GM11168 (cell line): ENCODE measurements around the gene ATXN10.

ENCODE experiments used
- in situ Hi-C: fragments of 300-500 bp; cut with MboI; formaldehyde crosslinking; loops from one replicate; pipeline ENCODE4 v1.12.0; 2022; ENCODE audit warnings: low sequenced_read_pairs; ENCODE audit not compliant: unreplicated experiment

Gene ATXN10

DNA sequence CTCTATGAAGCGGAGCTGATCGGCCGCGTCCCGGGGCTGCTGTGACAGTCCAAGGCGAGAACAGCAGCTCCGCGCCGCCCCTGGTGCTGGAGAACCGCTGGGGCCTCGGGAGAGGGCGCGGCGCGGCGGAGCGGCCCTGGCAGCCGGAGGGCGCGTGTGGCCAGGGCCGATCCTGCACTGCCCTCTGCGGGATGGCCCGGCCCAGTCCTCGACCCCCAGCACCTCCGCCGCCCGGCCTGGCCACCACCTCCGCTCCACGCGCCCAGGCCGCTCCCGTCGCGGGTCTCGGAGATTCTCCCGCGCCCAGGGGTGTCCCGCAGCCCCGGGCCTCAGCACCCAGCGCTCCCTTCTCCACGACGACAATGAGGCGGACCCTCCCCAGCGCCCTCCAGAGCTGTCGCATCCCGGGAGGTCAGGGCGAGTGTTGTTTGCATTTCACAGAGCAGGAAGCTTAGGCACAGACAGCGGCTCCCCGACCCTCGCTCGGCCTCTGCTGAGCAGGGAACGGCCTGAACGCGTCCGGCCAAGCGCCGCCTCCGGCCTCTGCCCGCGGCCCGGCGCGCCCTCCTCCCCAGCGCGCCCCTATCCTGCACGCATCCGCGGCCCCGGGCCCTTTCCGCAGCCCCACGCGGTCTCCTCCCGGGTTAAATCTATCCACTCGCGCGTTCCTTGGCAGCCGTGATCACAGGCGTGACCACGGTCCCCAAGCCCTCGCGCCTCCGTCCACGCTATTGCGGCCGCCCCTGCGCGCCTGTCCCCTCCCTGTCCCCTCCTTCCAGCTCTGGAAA lies 195.7 kb downstream of the ATXN10 start:
- in situ Hi-C loops: no loop called here

DNA sequence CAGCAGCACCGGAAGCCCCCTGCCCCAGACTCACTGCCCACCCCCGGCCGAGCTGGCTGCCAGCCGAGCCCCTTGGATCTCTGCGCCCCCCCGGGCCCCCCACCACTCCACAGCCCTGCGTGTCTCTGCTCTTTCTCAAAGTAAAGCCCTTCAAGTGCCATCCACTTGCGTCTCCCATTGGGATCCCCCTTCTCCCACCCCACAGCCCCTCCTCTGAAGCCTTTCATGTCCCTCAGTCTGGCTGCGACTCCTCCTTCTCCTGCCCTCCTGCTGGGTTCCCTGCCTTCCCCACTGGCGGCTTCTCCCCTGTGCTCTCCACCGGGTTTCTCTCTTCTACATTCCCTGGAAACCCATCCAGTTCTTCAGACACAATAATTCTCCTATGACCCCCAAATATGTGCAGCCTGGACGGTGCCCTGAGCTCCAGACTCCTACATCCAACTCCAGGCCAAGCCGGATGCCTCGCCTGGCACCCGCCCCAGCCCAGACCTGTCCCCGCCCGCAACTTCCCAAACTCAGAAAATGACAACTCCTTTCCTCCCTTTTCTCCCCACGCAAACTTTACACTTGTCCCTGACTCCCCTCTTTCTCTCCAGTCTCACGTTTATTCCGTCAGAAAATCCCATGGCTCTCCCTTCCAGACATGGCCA lies 196.4 kb downstream of the ATXN10 start:
- in situ Hi-C loops: no loop called here

DNA sequence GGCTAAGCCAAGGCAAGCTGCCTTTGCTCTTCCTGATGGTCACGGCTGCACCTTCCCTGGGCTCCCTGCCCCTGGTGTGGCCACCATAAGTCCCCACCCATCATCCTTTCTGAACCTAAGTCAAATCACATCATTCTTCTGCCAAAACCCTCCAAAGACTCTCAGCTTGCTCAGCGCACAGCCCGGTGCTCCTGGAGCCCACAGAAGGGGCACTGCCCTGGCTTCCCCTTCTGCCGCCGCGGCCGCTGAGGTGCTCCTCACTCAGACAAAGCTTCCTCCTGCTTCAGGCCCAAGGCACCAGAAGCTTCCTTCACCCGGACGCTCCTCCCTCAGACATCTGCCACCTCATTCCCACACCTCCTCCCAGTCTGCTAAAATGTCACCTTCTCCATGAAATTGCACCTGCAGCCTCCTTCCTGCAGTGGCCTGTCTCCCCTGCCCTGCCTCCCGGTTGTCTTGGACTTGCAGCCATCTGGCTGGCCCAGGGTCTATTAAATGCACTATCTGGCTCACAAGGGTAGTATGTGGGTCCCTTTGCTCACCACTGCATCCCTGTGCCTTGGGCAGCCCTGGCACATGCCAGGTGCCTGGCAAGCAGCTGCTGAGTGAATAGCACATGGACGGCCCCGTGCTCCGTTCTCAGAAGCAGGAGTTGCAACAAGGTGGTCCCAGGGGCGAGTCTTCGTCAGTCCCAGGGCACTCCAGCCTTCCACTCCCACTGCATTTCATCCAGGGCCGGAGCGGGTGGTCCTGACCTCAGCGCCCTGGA lies 197.1 kb downstream of the ATXN10 start:
- in situ Hi-C loops: no loop called here

DNA sequence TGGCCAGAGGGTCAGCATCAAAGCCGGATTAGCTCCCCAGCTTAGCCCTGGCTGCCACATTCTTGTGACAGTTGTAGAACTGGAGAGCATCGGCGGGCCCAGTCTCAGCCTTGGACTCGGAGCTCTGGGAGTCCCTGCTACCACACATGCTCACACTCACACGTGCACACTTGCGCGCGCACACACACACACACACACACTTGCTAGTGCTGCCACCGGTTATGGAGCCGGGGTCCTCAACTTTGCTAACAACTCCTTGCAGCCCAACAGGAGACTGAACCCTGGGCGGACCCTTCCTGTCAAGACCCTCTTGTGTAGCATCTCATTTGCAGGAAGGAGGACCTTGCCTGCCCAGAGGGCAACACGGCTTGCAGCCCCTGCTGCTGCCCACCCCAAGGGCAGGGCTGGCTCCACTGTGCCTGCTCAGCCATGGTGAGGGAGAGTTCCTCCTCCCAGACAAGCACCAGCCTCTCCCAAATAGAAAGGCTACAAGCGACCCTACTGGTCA lies 197.8 kb downstream of the ATXN10 start:
- in situ Hi-C loops: no loop called here

DNA sequence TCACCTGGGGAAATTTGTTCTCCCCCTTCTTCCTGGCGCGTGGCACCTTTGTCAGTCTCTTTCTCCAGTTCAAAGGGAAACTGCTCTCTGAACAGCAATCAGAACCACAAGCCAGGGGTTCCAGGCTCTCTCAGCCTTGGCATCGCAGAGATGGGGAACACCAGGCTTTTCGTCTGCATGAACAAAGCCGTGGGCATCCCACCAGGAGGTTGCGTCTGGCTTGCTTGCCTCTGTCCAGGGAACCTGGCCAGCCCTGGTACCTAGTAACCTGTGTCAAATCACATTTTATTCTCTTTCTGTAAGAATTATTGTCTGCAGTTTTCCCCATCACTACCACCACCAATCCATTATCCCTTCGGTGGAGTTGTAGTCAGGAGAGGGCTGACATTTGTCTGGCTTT lies 198.4 kb downstream of the ATXN10 start:
- in situ Hi-C loops: no loop called here

DNA sequence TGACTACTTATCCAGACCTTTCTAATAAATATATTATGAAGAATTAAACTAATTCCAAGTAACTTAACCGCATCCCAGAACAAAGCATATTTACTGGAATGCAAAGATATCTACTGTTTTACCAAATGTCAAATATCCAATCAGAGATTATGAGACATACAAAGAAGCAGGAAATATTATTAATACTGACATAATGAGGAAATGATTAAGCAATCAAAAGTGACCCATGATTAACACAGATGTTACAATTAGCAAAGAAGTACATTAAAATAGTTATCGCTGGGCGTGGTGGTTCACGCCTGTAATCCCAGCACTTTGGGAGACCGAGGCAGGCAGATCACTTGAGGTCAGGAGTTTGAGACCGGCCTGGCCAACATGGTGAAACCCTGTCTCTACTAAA lies 200.1 kb downstream of the ATXN10 start:
- in situ Hi-C loops: no loop called here

DNA sequence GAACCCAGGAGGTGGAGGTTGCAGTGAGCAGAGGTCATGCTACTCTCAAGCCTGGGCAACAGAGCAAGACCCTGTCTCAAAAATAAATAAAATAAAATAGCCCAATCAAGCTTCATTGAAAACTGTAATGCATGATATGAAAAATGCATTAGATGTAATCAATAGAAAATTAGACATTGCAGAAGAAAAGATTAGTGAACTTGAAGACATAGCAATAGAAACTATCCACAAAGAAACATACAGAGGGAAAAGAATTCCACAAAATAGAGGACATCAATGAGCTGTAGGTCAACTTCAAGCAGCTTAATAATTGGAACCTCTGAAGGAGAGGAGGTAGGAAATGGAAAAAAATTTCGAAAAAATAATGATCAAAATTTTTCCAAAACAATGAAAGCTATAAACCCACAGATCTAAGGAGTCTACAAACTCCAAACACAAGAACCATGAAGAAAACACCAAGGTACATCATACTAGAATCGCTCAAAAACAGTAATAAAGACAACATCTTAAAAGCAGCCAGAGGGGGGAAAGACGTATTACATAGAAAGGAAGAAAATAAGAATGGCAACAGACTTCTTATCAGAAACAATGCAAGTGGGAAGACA lies 201.1 kb downstream of the ATXN10 start:
- in situ Hi-C loops: no loop called here

DNA sequence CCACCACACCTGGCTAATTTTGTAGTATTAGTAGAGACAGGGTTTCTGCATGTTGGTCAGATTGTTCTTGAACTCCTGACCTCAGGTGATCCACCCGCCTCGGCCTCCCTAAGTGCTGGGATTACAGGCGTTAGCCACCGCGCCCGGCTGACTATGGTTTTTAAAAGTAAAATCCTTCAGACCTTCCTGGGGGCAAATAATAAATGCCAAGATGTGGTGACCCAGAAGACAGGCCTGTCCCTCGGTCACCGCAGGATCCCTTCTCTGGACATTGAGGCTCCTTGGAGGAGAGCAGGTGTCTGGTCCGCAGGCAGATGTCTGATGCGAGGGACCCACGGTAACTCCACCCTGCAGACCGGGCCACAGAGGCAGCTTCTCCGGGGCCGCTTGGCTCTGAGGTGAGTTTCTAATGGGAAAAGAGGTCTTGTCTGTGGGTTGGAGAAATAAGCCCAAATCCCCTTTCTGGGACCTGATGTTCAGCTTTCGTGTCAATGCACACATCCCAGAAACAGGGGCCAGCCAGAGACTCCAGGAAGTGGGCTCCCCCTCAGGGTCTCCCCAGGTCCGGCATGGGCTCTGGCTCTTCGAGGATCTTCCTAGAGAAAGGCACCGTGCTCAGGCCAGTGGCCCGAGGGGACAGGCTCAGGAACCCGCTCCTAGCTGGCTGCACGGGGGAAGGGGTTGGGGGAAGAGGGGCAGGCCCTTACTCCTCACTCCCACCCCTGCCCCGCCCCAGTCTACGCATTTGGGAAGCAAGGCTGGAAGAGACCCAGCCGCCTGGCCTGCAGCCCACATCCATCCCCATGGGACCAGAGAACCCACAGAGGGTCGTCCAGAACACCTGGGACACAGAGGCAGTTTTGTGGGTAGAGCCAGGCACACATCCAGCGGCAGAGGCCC lies 204.8 kb downstream of the ATXN10 start:
- in situ Hi-C loops: no loop called here

DNA sequence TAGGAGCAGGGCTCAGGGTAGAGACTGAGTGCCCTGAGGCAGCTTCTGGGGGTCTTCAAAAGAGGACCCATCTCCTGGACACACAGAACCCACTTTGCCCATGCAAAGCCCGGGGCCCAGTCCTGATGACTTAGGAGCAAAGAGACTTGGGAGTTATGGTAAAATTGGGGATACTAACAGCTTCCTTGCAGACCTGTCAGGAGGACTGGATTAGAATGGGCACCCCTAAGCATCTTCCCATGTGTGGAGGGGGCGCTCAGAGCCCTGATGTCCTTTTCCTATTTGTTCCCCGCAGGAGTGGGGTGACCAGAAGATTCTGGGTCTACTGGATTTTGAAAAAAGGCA lies 205.4 kb downstream of the ATXN10 start:
- in situ Hi-C loops: no loop called here

DNA sequence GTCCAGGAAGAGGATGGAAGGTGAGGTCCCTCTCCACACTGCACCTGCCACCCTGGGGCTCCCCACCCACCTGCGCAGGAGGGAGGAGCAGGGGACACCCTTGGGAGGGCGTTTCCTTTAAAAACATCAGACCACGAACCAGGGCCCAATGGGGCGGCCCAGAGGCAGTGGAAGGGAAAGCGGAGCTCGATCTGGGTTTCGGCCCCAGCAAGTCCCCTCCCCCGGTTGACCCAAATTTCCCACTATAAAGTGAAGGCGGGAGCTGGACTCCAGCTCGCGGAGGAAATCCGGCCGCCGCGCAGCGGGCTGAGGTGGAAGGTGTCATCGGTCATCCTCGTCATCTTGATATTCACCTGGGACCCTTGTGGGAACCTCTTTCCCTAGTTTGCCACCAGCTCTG lies 206.0 kb downstream of the ATXN10 start:
- in situ Hi-C loops: no loop called here

DNA sequence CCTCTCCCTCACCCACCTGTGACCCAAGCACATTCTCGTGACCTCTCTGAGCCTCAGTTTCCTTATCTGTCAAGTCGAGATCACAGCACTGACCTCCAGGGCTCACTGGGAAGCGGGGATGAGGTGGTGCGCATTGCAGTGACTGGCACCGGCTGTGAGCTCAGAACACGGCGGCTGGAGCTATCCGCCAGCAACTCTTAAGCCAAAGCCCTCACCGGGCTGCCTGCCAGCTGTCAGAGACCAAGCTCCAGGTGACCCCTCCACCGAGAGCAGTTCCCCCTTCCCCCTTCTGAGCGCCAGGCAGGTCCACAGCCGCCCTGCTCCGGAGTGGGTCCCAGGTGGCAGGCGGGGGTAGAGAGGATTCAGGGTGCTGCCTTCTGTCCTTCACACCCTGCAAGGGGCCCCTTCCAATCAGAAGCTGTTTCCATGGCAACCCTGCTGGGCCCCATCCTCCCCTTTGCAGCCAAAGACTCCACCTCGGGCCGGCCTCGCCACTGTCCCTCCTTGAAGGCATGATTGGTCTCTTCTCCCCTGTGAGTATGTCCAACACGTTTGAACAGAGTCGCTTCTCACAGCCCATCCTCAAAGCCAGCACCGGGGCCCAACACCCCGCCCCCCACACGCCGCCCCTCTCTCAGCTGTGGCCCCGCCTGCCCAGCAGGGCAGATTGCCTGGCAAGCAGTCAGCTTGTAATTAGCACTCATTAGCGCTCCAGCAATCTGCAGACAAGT lies 206.6 kb downstream of the ATXN10 start:
- in situ Hi-C loops: no loop called here

DNA sequence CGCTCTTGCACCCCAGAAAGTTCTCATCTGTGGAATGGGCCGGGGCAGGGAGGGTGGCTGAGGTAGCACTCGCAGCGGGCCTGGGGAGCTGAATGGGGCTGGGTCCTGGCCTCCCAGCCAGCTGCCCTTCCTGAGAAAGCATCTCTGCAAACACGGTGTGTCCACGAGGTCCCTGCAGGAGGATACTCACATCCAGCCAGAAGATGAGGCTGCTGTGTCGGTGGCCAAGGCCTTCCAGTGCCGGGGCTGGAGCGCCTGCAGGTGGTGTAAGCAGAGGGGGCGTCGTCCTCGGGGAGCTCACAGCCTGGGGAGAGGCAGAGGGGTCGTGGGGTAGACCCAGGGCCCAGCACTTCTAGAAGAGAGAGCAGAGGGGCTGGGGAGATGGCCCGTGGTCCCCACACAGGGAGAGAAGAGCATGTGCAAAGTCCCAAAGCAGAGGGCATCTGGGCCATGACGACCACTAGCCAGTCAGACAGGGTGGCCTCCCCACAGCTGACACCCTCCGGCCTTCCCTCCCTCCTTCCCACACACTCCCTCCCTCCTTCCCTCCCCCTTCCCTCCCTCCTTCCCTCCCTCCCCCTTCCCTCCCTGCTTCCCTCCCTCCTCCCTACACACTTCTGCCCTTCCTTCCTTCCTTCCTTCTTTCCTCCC lies 207.4 kb downstream of the ATXN10 start:
- in situ Hi-C loops: no loop called here

DNA sequence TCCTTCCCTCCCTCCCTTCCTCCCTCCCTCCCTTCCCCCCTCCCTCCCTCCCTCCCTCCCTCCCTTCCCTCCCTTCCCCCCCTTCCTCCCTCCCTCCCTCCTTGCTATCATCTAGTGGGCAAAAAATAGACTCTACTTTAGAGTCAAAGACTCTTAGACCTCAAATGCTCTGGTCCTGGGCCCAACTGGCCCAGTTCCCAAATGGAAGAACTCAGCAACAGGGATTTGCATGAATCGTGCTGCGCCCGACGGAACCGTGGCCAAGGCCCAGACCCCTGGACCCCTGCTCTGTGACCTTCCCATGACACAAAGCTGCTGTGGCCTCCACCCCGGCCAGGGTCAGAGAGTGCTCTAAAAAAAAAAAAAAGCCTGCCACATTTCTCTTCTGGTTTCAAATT lies 207.9 kb downstream of the ATXN10 start:
- in situ Hi-C loops: no loop called here

DNA sequence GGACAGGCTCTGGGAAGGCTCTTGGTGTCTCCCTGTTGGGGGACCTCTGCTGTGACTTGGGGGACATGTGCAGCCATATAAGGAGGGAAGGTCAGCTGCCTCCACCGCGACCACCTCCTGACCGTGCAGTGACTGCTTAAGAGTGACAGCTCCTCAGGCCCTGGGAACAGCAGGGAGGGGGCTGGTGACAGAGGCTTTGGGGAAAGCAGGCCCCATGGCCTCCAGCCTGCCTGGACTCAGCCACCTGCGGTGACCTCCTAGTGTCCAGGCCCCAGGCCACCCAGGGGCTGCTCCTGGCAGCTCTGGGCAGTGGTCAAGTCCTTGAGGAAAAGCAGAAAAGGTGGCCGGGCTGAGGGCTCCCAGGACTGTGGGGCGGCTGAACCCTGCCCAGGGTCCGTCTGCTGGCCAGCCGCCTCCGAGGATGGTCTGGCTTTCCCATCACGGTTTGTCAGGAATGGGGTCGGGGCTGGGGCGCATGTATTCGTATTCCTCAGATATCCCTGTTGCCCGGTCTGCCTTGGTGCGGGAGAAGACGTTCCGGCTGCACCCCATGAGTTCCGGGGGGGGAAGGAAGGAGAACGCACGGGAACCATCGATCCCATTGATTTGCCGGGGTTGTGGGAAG lies 208.6 kb downstream of the ATXN10 start:
- in situ Hi-C loops: no loop called here

DNA sequence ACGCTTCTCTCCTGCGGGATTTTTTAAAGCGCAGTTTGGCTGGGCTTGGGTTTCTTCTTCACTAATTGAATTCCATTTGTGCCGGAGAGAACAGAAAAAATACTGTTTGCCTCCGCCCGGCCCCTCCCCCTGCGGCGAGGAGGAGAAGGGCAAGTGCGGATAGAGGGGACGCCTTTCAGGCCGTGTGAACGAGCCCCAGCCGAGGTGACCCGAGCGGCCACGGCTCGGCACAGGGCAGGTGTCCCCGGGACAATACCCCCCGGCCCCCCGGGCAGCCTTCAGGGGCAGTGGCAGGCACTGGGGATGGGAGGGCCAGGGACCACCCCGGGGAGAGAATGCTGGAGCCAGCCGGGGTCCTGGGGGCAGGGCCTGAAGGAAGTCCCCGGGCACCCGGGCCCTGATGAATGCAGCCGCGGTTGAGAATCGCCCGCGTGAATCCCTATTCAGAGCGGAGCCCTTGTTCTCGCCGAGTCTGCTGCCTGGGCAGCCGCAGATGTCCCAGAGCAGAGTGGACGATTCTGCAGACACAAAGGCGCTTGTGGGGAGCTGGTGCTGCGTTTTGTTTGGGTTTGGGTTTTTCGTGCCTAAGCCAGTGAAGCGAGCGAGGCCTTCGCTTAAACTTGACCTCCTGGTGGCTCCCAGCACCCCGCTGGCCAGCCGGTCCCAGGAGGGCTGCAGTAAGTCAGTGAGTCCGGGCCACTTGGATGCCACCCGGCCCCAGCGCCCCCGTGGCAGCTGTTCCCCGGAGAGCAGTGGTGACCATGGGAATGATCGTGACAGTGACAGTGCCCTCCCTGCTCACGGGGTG lies 209.3 kb downstream of the ATXN10 start:
- in situ Hi-C loops: no loop called here

DNA sequence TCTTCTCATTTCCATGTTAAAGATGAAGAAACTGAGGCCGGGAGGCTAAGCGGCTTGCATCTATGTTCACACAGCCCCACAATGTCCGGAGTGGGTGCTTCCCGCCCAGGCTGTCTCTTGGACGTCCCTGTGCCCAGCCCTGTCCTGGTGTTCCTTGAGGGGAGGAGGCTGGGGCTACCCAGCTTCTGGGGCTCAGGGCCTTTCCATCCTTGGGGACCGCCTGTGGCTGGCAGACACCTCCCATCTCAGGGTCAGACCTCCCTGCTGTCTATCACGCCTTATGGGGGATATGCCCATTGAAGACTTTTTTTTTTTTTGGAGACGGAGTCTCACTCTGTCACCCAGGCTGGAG lies 209.9 kb downstream of the ATXN10 start:
- in situ Hi-C loops: no loop called here
